GM10266 (cell line): ENCODE results near the gene LYRM1.

Experiments
- DNase-seq: peaks from one replicate; pipeline ENCODE4 v3.0.0; 2012; ENCODE audit errors: extremely low spot score
- CTCF ChIP-seq: IDR thresholded peaks from 2 replicates; pipeline ENCODE4 v1.5.1; 2012; ENCODE audit warnings: mild to moderate bottlenecking, low read depth; ENCODE audit not compliant: control insufficient read depth, insufficient read depth; ENCODE audit errors: missing control alignments

LYRM1 gene

GRCh38 chr16:20866801-20867200, 33.8 kb upstream of the LYRM1 start:
- TF ChIP-seq CTCF, result no peak
- DNase-seq, result no peak

GRCh38 chr16:20867585-20867984, 33.0 kb upstream of the LYRM1 start:
- DNase-seq, result no peak
- TF ChIP-seq CTCF, result no peak

GRCh38 chr16:20868890-20869289, 31.7 kb upstream of the LYRM1 start:
- no peak for TF ChIP-seq CTCF
- DNase-seq, result no peak

GRCh38 chr16:20870122-20870820, 30.3 kb upstream of the LYRM1 start:
- DNase-seq, result no peak
- TF ChIP-seq CTCF, result no peak

- DNase-seq, result no peak
- no peak for TF ChIP-seq CTCF
Observed at GRCh38 chr16:20871258-20871657, 29.3 kb upstream of the LYRM1 start.

- no peak for DNase-seq
- no peak for TF ChIP-seq CTCF
Observed at GRCh38 chr16:20871941-20872815, 28.4 kb upstream of the LYRM1 start.

GRCh38 chr16:20873331-20873730, 27.2 kb upstream of the LYRM1 start:
- no peak for TF ChIP-seq CTCF
- DNase-seq, result no peak
